Stimulated activated CD4-positive, alpha-beta T cell treated with anti-CD3 and anti-CD28 coated beads, Interleukin-15, amount 100 ng/mL, for 1 hour (primary cell): ENCODE measurements around the gene ZNF580.

Experiments used
- DNase-seq, 2 donors: peaks; one replicate each; pipeline ENCODE4 v3.0.0-alpha.2; 2020; ENCODE audit warnings: low read depth in 1 of 2, low spot score in 1 of 2

ZNF580 gene

DNA sequence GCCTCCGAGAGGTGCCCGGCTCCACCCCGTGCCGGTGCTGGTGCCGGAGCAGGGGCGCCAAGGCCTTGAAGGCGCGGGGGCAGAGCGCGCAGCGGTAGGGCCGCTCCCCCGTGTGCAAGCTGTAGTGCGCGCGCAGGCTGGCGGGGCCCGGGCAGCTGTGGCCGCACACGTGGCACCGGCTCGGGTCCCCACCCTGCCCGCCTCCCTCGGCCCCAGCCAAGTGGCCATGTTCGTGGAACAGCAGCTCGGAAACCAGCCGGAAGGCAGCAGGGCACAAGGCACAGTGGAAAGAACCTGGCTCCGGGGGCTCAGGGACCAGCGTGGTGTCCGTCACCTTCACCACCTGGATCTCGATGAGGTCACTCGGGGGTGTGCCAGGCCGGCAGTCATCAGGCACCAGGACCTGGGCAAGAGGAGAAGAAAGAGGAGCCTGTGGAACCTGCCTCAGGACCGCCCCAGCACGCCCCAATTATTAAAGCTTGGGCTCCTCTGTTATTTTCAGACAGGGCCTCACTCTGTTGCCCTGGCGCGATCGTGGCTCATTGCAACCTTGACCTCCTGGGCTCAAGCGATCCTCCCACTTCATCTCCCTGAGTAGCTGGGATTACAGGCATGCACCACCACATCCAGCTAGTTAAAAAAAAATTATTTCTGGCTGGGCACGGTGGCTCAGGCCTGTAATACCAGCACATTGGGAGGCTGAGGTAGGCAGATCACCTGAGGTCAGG lies 18.4 kb upstream of the ZNF580 start:
- DNase-seq = no peak

GRCh38 chr19:55623130-55623529 lies 17.7 kb upstream of the ZNF580 start:
- no peak for DNase-seq

DNA sequence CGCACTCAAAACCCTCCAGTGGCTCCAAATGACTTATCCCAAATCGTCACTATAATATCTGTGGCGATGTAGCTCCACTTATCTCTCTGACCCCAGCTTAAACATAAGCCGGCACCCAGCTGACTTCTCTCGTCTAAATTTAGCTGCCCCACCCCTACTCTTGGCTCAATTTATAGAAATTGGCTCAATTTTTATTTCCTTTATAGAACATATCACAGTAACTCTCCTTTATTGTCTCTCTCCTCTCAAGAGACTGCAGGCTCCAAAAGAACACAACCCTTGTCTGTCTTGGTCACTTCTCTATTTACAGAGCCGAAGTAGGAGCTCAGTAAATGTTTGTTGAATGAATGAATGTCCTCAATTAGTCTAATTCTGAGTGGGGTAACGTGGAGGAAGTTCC lies 17.2 kb upstream of the ZNF580 start:
- no peak for DNase-seq

DNA sequence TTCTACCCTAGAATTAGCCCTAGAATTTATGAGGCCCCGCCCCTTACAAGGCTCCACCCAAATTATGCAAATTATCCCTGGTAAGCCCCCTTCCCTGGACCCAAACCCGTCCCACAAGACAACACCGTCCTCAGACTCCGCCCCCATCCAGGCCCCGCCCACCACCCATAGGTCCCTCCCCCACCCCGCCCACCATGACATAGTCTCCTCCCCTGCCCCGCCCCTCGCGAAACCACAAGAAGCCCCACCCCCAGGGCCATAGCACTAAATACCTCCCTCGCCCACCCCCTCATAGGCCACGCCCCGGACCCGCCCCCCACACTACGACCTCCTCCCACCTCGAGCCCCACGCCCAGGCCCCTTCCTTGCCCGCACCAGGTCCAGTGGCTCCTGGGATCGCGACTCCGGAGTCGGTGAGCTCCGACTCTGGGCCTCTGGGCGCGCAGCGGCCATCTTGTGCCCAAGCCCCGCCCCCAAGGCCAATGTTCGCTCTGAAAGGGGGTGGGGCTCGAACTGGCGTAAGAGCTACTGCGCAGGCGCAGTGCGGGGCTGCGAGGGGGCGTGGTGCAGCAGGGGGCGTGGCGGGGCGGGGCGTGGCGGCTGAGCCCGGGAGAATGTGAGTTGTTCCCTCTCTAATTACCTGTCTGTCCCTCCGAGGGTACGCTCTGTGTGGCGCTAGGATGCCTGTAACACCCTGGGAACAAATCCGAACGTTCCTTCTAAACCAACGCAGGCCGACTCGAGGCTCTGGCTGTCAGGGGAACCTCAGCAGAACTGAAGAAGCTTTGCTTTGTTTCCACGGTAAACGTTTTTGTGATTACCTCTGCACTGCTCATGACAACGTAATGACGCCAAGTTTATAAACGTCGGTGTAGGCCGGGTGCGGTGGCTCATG lies 16.4 kb upstream of the ZNF580 start, which contains the start of gene ZNF784:
ZNF784 (minus strand) TSS at position 458 of the 895 bp plus-strand sequence; CDS start at position 453, 5 bp downstream.
- DNase-seq = peak; percentile 90 to 92

- no peak for DNase-seq
Measured at GRCh38 chr19:55625004-55625326, 15.8 kb upstream of the ZNF580 start.

GRCh38 chr19:55626350-55626749 lies 14.5 kb upstream of the ZNF580 start:
- no peak for DNase-seq

GRCh38 chr19:55632463-55632834 lies 8.4 kb upstream of the ZNF580 start:
- DNase-seq = peak in 1 of 2 donors; percentile 74

DNA sequence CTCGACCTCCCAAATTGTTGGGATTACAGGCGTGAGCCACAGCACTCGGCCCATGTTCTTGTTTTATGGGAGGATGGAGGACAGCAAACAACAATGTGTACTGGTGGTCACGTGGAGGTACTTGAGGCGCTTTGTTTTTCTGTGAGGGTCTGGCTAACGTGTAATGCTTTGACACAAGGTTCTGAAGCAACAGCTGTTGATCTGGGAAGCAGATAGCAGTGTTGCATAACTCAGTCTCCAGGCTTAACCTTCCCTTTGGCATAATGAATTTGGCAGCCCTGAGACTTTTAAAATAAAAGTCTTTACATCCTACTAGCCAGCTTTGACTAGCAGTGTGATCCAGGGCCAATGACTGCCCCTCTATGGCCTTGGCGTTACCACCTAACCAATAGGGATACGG lies 6.9 kb upstream of the ZNF580 start:
- no peak for DNase-seq

- DNase-seq = no peak
Measured at GRCh38 chr19:55635334-55635717, 5.5 kb upstream of the ZNF580 start.

DNA sequence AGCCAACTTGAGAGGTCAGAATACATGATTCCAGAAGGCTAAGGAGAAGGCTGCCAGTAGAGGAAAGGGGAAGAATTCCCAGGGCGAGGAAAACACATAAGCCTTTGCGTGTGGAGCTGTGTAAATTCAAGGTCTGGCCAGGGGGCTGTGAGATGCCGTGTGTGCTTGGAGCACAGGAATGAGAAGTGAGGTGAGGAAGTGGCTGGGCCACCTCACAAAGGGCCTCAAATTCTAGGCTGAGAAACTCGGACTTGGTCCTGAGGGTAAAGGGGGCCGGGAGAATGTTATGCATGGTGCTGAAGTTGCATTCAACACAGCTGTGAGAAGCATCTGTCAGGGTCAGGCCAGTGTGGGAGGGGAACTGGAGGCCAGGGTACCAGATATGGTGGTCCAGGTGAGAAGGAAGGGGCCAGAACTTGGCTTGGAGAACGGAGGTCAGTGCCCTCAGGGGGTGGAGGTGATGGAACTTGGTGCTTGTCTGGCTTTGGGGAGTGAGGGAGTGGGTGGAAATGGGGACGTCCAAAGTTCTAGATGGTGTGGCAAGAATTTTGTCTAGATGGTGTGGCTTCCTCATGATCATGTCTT lies 4.9 kb upstream of the ZNF580 start:
- DNase-seq = no peak

- DNase-seq = no peak
Measured at GRCh38 chr19:55636723-55637122, 4.1 kb upstream of the ZNF580 start.

DNA sequence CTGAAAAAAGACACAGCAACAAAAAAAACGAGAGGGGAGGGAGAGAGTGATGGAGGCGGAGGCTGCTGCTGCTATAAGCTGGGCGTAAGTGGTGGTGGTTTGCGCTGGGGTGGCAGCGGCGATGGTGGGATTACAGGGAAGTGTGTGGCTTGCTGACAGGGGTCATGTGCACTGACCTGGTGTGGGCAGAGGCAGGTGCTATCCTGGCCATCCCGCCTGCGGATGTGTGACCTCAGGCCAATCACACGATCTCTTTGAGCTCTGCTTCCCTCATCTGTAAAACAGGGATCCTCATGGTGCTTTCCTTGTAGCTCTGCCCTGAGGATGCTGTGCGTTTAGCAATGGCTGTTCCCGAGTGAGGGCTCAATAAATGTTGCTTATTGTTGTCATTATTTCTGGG lies 3.3 kb upstream of the ZNF580 start:
- no peak for DNase-seq

- no peak for DNase-seq
Measured at GRCh38 chr19:55638864-55639359, 1.9 kb upstream of the ZNF580 start.

- DNase-seq = peak; percentile 58 to 61
Measured at GRCh38 chr19:55640043-55640576, 692 bp upstream of the ZNF580 start.

DNA sequence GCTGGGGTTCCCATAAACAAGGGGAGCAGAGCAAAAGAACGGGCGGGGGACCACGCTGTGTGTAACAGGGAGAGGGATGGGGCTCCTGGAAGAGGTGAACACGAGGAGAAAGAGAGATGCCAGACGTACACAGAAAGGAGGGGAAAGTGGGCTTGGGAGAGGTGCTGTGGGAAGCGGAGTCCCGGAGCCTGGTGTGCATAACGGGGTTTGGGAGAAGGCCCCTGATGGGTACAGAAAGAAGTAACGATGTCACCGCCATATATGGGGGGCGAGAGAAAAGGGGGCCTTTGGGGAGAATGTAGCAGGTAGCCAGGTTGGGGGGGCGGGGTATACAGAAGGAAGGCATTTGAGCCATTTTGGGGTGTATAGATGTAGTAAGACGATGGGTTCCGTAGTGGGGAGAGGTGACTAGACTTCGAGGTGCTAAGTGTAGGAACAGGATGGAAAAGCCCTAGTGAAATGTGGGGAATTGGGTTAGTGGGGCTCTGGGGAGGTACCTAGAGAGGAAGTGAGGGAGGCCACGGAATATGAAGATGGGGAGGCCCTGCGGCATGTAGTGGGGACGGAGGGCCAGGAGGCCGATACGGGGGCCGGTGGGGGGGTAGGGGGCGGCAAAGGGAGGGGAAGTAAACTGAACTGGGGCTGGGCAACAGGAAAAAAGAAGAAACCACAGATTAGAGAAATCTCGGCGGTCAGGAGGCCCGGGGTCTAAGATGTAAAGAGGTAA lies 787 bp downstream of the ZNF580 start:
- DNase-seq = no peak

- no peak for DNase-seq
Measured at GRCh38 chr19:55642153-55643002, 1.6 kb downstream of the ZNF580 start.

- DNase-seq = peak; percentile 60 to 74
Measured at GRCh38 chr19:55643003-55643886, 2.4 kb downstream of the ZNF580 start, which contains the start of gene ZNF581. TSS of gene ZNF581 (plus strand) at chr19:55643649. CDS start at chr19:55644572, 923 bp downstream.

DNA sequence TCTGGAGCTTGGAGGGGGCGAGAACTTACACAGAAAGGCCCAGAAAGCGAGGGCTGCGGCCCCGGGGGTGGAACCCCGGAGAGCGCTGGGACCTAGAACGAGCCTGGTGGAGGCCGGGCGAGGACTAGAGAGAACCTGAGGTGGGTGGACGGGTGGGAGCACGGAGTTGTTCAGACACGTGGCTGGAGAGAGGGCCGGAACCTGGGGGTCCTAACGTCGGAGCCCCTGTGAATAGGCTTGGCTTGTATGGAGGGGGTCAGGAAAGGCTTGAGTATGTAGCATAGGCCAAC lies 3.0 kb downstream of the ZNF580 start:
- no peak for DNase-seq

DNA sequence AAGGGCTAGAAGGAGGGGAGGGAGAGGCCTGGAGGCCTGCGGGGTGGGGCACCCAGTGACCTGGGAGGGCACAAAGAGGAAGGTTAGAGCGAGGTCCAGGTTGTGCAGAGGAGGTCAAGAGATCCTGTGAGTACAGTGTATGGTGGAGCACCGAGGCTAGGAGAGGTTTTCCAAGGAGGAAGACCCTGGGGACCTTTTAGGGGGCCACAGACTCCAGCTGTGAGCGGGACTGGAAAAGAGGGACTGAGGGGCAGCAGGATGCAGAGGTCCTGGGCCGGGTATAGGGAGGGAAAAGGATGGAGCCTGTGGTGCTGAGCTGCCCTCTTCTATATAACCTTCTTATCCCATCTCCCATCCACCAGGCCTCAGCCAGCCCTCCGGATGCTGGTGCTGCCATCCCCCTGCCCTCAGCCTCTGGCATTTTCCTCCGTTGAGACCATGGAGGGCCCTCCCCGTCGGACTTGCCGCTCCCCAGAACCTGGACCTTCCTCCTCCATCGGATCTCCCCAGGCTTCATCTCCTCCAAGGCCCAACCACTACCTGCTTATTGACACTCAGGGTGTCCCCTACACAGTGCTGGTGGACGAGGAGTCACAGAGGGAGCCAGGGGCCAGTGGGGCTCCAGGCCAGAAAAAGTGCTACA lies 3.5 kb downstream of the ZNF580 start:
- no peak for DNase-seq
